ENCODE data around the gene CPNE7.
"Not testable (repeated sequence)": the region's sequence is repeated elsewhere in the genome, so short reads cannot be mapped to it uniquely, and the experiment has no call there.

Gene CPNE7

DNA sequence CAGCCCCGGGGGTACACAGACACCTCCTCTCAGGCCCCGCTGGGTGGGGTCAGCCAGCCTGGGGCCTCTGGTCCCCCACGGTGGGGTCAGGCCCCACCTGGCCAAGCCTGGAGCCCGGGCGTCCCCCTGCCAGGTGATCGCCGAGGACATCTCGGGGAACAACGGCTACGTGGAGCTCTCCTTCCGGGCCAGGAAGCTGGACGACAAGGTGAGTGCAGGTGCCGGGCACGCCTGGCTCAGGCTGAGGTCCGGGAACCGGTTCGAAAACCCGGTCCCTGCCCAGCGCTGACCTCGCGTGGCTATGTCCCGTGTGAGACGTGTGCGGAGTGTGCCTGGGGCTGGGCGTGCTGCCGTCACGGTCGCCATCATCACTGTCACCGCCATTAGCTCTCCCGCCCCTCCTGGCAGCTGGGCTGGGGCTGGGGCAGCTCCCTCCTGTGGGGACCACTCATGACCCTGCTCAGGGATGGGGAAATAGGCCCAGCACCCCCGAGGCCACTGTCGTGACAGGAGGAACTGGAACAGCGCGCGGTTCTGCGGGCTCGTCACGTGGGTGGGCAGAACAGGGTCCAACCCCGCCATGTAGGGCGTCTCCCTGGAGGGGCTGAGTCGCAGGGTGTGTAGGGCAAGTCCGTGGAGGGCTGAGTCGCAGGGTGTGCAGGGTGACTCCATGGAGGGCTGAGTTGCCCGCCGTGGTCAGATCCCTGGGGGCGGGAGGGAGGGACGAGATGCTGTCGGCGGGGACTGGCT lies 8.5 kb downstream of the CPNE7 start:
- no peak for DNase-seq

- DNase-seq, result no peak
These were observed 9.4 kb downstream of the CPNE7 start for GRCh38 chr16:89584768-89585549.

- DNase-seq, result no peak
These were observed 10.7 kb downstream of the CPNE7 start for GRCh38 chr16:89586218-89586617.

DNA sequence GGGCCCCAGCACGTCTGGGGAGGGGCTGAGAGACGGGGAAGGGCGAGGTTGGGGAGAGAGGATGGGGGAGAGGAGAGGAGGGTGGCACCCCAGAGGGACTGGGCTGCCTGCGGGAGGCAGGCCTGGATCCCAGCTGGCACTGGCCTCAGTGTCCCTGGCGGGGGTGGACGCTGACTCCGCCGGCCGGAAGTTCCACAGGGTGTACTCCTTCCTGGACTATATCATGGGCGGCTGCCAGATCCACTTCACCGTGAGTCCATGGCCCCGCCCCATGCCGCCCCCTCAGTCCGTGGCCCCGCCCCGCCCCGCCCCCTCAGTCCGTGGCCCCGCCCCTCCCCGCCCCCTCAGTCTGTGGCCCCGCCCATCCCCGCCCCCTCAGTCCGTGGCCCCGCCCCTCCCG lies 11.3 kb downstream of the CPNE7 start:
- DNase-seq, result peak in 2 of 6 experiments; percentile 24 to 29

GRCh38 chr16:89587676-89588075 lies 12.1 kb downstream of the CPNE7 start:
- not testable (repeated sequence) for DNase-seq

DNA sequence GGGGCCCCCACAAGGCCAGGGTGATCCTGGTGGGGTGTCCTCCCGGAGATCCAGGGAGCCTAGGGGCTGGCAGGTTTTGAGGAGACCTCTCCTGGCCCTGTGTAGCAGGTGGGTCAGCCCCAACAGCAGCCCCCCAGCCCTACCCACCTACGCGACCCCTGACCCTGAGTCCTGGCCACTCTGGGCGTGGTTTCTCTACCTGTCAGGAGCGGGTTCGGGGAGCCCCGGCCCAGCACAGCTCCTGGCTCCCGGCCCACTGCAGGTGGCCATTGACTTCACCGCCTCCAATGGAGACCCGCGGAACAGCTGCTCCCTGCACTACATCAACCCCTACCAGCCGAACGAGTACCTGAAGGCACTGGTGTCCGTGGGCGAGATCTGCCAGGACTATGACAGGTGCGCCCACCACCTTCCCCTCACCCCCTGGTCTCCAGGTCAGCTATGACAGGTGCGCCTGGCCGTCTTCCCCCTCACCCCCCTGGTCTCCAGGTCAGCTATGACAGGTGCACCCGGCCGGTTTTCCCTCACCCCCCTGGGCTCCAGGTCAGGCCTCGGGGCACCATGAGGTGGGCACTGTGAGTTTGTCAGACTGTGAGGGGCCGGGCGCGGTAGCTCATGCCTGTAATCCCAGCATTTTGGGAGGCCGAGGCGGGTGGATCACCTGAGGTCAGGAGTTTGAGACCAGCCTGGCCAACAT lies 13.0 kb downstream of the CPNE7 start:
- no peak for DNase-seq

DNA sequence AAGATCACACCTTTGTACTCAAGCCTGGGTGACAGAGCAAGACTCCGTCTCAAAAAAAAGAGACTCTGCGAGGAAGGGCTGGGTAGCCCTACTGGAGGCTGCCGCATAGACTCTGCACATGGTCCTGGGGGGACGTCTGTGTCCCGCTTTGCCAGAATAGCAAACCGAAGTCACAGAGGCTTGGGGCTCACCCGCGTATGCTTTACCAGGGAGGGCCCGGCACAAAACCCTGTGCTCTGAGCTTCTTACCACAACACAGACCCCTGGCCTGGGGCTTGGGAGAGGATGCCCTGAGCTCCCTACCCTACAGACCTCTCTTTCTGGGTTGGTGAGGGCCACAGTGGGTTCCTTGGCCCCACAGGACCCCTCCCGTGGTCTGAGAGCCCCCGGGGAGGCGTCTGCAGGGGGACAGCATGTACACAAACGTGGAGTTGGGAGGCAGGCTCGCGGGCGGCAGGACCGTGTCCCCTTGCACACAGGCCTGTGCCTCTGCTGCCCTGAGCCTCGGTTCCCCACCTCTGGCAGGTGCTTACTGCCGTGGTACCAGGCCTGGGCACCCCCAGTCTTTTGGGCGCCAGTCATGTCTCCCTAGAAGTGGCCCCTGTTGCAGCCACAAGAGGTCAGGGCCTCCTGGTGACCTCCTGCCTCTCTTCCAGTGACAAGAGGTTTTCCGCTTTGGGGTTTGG lies 13.8 kb downstream of the CPNE7 start:
- no peak for DNase-seq

DNA sequence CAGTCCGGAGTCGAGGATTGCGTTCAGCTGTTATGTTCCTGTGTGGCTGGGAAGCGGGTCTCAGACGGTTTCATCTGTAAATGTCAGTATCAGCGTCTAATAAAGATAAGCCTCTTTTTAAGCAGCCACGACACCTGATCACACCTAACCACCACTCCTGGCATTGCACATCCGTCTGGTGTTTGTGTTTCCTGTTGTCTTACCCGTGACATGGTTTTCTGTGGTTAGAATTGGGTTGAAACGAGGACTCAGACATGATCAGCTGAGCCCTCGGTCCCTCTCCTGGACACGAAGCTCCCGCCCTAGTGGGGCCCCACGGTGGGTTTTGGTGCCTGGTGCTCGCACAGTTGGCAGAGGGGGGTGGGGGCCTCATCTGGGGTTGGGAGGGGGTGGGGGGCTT lies 18.3 kb downstream of the CPNE7 start:
- DNase-seq, result peak in 3 of 6 experiments; percentile 44 to 51 (median 49)

GRCh38 chr16:89595330-89596060 lies 19.9 kb downstream of the CPNE7 start:
- no peak for DNase-seq

DNA sequence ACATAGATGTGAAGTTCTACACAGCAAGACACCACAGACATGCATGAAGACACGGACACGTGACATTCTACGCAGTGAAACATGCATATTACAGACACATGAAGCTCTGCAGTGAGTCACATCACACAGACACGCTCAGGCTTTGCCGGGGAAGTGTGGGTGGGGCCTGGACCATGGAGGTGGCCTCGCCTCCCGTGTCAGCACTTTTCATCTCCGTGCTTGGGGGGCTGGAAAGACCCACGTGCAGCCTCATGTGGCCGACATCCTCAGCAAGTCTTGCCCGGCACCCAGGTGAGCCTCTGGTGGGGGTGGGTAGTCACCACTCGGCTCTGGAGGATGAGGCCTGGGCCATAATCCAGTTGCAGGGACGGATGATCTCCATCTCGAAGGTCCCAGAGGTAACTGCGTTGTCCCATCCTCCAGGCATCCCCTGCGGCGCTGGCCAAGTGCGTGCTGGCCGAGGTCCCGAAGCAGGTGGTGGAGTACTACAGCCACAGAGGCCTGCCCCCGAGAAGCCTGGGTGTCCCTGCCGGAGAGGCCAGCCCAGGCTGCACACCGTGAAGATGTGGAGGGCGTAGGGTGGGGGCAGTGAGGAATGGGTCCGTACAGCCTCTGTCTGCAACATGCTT lies 20.6 kb downstream of the CPNE7 start:
- no peak for DNase-seq

DNA sequence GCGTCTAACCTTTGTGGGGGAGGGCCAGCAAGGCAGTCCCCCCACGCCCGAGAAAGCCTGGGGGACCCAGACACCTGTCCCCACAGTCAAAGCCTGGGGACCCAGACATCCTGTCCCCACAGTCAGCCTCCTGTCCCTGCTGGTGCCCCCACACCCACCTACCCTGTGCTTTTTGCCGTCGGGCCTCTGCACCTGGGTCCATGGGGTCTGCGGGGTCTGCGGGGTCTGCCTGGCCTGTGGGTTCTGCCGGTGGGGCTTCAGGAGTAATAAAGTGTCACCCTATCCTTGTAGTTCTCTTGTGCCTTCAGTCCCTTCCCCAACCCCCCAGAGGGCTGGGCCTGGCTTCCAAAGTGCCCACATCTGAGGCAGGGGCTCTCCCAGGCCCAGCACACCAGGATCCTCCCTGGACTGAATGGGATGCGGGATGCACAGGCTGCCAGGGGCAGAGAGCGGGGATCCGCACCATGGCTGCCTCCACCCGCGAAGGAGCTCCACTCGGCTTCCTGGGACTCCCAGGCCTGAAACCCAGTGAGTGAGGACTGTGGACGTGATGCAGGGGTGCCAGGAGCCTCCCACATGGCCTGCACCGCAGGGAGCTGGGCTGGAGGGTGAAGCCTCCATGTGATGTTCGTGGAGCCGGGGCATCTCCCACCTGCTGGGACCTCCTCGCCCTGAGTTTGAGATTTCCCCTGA lies 21.5 kb downstream of the CPNE7 start:
- DNase-seq, result no peak

- DNase-seq, result no peak
These were observed 22.6 kb downstream of the CPNE7 start for GRCh38 chr16:89598199-89598598.

DNA sequence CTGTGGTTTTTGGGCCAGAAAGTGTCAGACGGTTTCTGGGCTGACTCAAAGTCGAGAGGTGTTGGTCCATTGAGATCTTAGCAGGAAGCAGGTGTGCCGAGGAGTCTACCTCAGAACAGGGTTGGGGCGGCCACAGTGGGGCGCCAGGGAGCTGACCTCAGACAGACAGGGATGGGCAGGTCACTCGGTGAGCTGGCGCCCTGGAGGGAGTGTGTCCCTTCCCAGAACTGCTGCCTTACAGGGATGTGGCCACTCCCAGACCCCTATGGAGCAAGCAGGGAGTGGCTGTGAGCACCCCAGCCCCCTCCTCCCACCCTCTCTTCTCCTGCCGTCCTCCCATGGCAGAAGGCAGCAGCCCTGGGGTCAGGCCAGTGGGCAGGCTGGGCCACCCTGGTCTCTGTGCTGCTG lies 23.9 kb downstream of the CPNE7 start:
- no peak for DNase-seq

DNA sequence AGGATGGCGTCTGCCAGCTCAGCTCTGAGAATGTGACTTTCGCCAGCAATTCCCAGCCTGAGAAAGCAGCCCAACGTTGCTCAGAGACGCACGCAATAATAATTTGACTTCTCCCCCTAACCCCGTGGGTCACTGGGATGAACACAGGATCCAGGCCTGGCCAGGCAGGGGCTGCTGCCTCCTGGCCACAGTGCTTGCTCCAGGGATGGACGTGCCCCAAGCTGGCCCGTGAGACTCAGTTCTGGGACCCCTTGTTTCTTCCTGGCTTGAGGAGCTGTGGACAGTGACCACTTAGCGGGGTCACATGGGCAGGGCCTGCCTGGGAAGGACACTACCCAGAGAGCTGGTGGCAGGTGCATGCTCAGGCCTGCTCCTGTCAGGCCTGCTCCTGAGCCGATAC lies 24.3 kb downstream of the CPNE7 start:
- DNase-seq, result no peak

GRCh38 chr16:89600427-89600826 lies 24.9 kb downstream of the CPNE7 start:
- no peak for DNase-seq

GRCh38 chr16:89600956-89601355 lies 25.4 kb downstream of the CPNE7 start:
- DNase-seq, result no peak

GRCh38 chr16:89601906-89602272 lies 26.3 kb downstream of the CPNE7 start:
- no peak for DNase-seq

- peak in 3 of 6 experiments; percentile 14 to 31 (median 26) for DNase-seq
These were observed 26.9 kb downstream of the CPNE7 start for GRCh38 chr16:89602273-89602951.

- DNase-seq, result no peak
These were observed 27.5 kb downstream of the CPNE7 start for GRCh38 chr16:89602952-89603590.

DNA sequence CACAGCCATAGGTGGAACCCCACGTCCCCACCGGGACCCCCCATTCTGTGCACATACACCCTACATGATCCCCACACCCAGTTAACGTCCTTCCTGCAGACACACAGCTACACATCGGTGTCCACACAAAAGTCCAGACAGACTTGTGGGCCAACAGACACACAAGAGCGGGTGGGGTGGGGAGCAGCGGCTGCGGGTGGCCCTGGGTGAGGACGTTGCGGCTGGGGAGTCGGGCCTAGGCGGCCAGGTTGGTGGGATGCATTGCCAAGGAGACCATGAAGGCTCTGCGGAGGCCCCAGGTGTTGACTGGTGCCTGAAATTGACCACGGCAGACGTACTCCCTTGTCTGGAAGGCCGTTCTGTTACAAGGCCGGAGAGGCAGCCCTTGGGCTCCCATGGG lies 29.2 kb downstream of the CPNE7 start:
- no peak for DNase-seq

All from stimulated activated naive CD4-positive, alpha-beta T cell (primary cell).